Stimulated activated CD4-positive, alpha-beta T cell treated with anti-CD3 and anti-CD28 coated beads, Interleukin-12 subunit alpha, Interleukin-12 subunit beta, amount 100 ng/mL, for 48 hours (primary cell): Measurements from ENCODE around the gene FYB1.

ENCODE experiments used
- DNase-seq, 3 donors: peaks; one replicate each; pipeline ENCODE4 v3.0.0-alpha.2; 2020; ENCODE audit warnings: low read depth in 2 of 3, low spot score in 1 of 3

The FYB1 gene

DNA sequence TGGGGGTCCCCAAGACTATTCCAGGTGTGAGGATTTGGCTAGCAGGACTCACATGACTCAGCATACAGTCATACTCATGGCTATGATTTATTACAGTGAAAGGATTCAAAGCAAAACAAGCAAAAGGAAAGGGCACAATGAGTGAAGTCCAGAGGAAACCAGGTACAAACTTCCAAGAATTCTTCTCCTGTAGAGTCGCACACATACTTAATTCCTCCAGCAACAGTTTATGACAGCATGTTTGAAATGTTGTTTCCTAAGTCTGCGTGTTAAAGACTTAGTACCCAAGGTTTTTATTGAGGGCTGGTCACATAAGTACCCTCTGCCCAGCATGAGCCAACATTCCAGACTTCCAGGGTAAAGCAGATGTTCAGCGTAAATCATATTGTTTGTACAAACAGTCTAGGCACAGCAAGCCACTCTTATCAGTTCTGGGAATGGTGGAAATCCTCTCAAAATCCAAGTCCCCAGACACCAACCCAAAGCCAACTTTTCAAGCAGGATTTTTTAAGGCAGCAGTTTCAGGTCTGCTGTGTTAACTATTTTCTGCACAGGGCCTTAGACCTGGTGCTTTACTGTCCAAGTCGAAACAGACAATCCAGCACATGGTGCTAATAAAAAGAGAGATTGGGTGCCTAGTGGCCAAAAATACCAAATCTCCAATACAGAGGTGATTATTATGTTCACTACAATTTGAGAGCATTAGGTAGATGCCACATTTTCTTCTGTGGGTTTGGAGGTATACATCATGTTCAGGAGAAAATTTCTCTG lies 126.6 kb downstream of the FYB1 start:
- no peak for DNase-seq

DNA sequence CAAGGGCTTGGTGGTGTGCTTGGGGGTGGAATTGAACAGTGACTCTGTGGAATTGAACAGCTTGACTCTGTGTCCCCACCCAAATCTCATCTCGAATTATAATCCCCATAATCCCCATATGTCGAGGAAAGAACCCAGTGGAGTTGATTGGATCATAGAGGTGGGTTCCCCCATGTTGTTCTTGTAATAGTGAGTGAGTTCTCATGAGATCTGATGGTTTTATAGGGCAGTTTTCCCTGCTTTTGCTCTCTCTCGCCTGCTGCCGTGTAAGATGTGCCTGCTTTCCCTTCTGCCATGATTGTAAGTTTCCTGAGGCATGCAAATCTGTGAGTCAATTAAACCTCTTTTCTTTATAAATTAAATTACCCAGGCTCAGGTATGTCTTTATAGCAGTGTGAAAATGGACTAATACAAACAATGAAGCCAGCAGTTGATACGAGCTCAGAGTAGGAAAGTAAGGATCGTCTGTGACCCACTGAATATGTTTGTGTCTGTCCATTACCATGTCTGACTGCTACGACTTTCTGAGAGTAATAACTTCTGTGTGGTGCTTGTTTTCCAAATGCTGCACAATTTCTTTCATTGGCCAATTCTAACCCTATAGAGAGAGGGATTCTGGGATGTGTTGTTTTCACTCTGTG lies 127.3 kb downstream of the FYB1 start:
- no peak for DNase-seq

DNA sequence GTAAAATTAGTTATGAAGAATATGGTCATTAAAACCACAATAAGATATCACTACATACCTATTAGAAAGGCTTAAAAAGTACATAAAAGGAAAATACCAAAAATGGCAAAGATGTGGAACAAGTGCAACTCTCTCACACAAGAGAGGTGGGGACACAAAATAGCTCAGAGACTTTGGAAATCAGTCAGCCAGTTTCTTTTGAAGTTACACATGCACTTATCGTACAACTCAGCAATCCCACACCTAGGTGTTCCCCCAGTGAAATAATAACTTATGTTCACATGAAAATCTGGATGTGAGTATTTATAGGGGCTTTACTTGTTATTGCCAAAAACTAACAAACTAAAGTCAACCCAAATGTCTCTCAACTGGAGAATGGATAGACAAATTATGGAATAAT lies 135.4 kb downstream of the FYB1 start:
- no peak for DNase-seq

DNA sequence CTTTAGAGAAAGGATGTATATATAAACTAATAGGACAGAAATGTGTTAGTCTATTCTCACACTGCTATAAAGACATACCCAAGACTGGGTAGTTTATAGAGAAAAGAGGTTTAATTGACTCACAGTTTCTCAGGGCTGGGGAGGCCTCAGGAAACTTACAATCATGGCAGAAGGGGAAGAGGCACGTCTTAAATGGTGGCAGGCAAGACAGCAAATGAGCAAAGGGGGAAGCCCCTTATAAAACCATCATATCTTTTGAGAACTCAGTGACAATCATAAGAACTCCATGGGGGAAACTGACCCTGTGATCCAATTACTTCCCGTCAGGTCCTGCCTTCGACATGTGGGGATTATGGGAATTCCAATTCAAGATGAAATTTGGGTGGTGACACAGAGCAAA lies 136.4 kb downstream of the FYB1 start:
- DNase-seq, result no peak

DNA sequence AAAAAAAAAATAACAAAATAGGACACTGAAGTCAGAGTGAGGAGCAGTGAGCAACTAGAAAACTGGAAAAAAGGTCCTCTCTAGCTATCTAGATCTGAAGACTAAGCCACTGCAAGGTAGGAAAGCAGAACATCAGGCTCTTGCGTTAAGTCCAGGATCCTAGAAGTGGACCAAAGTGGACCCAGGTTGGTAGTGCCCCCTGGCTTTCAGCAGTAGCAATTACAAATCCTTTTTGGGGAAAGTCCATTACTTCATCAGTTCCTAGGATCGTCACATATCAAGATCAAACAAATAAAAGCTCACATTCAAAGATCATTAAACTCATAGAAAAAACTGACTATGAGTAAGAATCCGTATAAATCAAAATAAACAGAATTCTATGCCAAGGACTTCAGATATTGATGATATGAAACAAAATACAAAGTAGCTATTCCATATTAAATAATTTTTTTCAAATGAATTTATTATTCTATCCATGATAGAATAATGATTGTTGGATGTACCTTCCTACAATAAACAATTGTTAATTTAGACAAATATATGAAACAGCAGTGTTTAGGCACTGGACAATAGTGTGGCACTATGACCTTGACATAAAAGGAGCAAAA lies 138.7 kb downstream of the FYB1 start:
- peak in 1 of 3 donors; percentile 28 for DNase-seq

DNA sequence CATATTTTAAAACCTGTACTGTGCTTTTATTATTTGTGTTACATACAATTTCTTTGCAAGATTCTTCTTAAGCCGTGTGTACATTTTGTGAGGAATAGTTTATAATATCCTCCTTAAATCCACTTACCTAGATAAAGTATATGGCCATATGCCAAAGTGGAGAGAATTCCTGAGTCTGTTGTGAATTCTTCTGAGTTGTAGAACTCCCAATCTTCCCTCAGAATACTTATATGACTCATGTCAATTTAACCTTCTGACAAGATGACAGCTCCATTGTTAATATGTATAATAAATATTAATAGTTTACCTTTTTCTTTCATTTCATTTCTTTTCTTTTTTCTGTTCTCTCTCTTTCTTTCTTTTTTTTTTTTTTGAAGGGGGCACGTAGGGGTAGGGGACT lies 139.2 kb downstream of the FYB1 start:
- DNase-seq, result no peak

DNA sequence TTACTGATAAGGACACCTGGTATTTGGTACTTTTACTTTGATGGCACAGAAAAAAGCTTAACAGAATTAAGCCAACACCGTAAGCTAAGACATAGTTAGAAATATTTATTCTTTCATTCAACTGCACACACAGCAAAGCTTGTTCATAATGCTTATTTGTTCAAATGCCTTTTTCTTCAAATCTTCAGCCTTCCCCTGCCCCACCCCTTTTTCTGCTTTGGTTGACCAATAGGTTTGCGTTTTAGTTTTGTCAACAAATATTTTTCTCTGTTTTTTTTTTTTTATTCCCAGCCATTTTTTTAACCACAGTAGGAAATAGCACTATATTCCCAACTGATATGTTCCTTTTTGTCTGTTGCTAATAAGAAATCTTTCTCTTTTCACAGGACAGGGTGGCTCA lies 140.2 kb downstream of the FYB1 start:
- DNase-seq, result no peak

DNA sequence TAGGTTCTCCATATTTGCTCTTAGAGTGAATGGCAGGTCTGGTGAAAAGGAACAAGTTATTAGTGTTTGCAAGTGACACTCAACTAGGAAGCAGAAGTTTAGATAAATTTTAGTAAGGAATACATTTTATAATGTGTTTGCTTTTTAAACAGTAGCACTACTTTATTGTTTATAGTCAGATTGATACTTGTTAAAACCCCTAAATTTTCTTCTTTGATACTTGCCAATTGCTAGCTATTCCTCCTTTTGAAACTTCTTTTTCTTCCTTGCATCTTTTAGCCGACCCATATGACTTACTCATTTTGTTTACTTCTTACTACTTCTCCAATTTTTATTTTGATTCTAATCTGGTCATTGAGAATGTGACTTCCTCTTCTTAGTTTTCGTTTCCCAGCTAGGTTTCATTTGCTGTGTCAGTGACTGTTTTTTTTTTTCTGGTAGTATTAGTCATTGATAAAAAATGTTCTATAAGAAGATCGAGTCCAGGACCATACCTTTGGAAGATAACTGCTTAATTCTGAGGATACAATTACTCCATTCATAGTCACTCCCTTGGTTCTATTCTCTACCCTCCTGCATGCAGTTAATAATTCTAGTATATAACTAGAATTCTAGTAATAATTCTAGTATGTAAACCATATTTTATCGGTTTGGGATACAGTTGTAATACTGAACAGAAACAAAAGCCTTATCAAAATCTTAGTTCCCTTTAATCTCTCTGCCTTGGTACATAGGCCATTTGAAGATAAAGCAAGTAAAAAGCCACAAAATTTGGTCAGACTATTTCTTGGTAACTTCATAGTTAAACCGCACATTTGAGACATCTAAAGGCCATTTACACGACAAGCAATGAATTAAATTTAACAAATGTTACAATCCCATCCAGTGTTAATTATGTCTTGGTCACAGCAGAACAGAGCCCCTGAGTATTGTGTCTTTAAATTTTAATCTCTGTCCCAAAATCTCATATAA lies 142.3 kb downstream of the FYB1 start:
- DNase-seq, result no peak

DNA sequence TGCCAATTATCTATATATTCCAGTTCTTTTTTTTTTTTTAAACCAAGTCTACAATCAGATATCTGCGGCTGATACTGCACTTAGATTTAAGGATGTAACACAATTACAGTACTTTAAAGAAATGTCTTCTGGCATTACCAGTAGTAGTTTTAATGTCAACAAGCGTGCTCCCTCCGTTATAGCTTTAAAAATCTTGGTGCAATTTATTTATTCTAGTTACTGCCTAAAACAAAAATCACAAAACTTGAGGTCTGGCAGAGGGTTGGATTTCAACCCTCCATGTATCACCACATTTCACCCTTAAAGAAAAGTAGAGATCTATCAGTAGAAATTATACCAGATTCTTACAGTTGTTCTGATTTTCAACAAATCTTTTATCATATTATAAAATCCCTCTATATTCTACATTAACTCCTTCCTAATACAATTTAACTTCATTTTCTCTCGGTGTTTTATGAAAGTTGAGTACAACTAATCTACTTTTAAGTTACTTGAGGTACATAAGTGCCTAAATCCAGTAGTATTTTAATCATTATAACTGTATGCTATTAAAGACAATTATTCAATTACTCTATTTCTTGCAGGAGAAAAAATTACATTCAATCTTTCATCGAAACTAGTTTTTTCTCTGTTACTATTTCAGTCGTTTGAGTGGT lies 143.1 kb downstream of the FYB1 start:
- DNase-seq, result no peak

DNA sequence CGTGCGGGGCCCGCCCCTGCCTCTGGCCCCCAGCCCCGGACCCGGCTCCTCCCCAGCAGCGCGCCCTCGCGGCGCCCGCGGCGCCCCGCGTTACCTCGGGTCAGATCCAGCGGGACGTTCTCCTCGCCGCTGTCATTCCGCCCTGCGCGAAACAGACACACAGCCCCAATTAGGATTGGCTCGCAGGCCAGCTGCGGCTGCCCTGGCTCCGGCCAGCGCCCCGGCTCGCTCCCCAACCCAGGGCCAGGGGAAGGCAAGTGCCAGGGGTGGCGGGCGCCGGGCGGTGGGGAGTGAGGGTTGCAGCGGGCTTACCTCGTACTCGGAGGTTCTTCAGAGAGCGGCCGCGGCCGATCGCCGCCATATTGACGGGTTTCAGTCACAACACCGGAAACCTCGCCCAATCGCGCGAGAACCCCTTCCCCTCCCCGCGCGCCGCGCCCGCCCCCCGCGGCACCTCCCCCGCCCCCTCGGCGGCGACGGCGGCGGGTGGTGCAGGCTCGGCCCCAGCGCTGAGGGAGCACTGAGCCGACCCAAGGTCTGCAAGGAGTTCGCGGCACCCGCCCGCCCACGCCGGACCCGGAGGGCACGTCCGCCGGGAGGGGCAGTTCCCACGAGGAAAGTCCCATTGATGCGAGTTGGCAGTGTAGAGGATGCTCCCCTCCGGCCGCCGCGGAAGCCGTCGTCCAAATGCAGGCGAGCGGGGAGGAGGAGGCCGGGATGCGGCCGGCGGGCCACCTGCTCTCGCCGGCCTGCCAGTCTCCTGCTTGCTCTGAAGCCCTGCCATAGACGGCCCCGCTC lies 145.1 kb downstream of the FYB1 start, which contains the start of gene RICTOR:
Gene RICTOR (minus strand): TSS at position 383 of the 798 bp plus-strand sequence. CDS start 22 bp downstream, at position 361.
- DNase-seq, result peak; percentile 85 to 89 (median 88)

DNA sequence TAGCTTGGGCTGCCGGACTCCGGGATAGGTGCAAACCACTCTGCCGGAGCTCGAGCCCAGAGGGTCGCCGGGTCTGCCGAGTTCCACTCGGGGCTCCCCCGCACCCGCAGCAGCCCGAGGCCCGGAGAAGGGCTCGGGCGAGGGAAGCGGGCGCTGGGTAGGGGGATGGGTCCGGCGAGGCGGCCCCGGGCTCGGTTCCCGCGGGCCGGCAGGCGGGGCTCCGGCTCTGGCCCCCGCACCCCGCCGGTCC lies 145.7 kb downstream of the FYB1 start:
- no peak for DNase-seq

DNA sequence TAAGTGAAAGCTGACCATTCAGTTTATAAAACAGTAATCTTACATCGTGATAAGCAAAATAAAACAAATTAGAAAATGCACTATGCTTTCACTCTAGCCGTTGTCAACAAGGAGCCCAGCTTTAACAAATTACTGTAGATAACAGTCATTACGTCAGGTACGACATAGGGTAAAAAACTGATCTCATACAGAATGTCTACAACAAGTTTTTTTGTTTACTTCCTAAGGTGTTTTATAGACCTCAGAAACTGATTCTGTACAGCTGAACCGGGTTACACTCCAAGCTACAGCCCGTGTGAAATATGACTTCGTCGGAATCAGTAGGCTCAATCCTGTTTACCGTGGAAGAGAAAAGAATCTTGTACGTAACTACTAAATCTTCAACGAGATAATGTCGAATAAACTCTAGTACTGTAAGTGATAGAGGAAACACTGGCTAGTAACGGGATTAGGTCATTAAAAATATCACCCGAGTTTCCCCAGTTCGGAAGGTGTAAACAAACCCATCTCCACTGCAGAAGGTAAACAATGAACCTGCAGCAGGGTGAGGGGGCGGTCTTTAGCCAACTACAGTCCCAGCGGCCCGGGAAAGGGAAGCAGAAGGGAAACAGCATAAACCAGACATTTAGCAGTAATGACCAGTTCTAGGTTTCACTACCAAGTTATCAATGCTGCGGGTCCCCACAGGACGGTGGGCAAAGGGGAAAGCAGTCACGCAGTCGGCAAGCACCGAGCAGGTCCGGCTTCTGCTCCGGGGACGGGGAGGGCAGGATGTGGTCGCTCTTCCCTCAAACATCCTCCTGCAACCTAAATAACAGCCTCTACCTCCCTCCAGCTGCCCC lies 146.2 kb downstream of the FYB1 start:
- DNase-seq, result peak in 2 of 3 donors; percentile 41 to 42

DNA sequence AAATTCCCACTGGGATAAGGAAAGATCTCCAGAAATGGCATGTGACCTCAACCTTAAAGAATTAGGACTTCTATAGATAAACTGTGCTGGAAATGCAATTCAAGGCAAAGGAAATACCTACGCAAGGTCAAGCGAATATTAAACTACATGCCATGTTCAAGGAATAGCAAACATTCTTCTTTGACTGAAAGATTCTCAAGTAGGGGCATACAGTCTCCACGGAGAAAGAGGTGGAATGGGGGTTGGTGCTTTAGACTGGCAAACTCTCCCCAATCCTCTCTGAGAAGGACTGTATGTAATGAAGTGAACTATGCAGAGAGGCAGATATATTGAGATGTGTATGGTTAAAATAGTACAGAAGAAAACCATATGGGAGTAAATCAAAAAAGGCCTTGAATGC lies 151.3 kb downstream of the FYB1 start:
- DNase-seq, result no peak

DNA sequence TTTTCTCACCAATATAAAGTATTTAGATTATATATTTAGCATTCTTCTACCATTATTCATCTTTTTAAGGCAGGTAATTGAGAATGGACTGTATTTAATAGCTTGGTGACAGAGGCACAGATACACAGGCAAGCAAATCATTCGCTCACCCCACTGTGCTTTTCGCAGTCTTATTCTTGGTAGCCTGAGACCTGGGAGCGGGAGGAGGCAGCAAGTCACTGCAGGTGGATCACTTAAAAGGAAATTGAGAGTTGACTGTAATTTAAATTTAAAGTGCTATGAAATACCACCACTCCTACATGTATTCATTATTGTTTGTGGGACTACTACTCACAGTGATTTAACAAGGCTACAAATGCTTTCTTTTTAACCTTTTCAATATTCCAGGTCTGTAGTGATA lies 154.9 kb downstream of the FYB1 start:
- DNase-seq, result no peak

DNA sequence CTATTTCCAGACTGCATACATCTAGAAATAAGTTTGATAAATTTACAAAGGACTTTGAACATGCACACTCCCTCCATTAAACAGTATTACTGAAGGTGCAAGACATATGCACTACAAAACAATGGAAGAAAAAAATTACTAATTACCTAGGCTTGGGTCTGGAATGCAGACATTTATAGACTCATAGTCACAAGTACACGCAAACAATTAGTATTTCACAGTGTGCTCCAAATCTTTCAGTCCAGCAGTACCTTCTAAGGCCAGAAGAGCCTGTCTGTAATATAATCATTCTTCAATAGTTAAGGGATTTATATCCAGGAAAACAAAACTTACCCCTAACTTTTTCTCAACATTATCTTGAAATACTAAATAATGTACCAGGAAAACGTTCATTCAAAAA lies 156.3 kb downstream of the FYB1 start:
- no peak for DNase-seq

DNA sequence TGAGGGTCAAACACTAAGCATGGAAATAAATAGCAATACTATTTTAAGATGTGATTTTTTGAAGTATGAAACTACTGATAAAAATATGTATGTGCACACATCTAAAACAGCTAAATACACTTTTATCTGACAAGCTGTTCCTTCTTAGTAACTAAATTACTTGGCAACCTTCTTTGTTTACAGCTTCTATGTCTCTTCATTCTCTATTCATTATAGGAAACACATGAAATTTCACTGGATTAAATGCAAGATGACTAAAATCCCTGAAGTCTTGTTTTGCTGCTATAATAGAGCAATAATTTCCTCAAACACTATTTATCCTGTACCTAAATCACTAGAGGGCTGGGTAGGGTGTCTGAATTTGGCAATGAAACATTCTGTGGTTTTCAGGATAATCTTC lies 156.8 kb downstream of the FYB1 start:
- DNase-seq, result no peak

DNA sequence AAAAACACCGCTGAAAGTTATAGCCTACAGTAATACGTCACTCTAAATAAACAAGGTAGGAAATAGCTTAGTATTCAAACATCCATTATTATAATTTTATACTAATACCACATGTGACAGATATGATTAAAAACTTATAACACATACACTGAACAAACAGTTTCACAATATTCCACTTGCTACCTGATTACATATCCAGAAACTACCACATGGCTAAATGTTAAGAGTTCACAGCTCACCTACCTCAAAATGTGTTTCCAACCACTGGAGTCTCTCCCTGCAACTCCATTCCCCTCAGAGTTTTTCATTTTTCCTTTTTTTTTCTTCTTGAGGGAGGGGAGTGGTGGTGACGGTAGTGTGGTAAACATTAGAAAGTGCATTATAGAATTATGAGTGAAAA lies 157.3 kb downstream of the FYB1 start:
- no peak for DNase-seq

DNA sequence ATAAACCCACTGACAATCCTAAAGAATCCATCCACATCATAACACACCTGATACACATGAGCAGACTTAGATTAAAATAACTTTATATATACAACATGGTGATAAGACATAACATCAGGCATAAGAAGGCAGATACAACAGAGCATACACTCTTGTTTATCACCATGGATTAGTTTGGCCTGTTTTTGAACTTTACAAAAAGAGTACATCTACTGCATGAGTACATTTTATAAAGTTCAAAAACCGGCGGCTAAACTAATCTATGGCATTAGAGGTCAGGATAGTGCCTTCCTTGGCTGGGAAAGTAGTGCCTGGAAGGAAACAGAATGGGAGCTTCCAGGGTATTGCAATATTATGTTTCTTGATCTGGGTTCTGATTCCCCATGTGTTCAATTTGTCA lies 160.3 kb downstream of the FYB1 start:
- no peak for DNase-seq

DNA sequence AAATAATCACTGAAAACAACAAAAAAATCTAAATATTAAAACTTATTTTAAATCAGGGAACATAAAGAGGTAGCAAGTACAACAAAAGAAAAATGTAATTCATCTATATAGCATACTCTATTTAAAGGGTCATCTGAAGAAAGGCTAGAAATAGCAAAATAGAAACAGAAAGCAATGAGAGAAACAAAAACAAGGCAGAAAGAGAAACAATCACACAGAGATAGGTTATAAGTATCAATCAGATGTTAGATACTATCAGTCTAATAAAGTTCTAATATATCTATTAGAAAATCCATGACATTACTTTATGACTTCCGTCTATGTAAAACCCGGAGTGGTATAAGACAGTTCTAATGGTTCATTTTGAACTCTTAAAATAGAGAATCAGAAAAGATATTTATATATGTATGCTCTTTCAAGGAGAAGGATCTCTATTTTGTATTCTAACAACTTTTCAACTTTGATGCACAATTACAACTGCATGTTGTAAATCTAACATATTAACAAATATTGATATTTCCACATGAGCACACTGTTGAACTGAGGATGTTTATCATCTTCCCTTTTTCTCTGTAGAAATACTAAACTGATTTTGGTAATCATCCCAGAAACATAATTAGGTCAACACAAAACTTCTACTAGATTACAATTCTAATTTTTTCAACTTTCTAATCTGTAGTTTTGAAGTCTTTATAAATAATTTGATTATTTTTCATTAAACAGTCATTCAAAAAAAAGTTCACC lies 161.0 kb downstream of the FYB1 start:
- DNase-seq, result no peak
